ENCODE data around the gene AKAP9.

Gene AKAP9

GRCh38 chr7:92043098-92043497 lies 102.4 kb downstream of the AKAP9 start:
- H4K91ac ChIP-seq (ENCODE audit: low read depth, low read length): no peak overlapping the region
- H4K12ac ChIP-seq (ENCODE audit: low read depth, low read length): no peak overlapping the region
- H3K18ac ChIP-seq (ENCODE audit: low read length): no peak overlapping the region
- H3K27me3 ChIP-seq (ENCODE audit: insufficient read depth, low read length): no peaks in the 10 kb centered on the region
- no peak overlapping the region for H2AFZ ChIP-seq (ENCODE audit: insufficient read depth, low read length, poor library complexity)
- H2BK120ac ChIP-seq (ENCODE audit: insufficient read depth, low read length, poor library complexity): no peak overlapping the region
- H3K14ac ChIP-seq (ENCODE audit: low read length): no peak overlapping the region
- H4K8ac ChIP-seq (ENCODE audit: low read depth, low read length): no peak overlapping the region
- H3K79me1 ChIP-seq (ENCODE audit: low read length): no peaks in the 10 kb centered on the region
- H3K27ac ChIP-seq (ENCODE audit: low read depth, low read length): no peak overlapping the region
- no peak for DNase-seq
- H3K23ac ChIP-seq (ENCODE audit: low read length): no peak overlapping the region
- H2AK5ac ChIP-seq (ENCODE audit: low read length): no peak overlapping the region
- H3K4me1 ChIP-seq (ENCODE audit: control insufficient read depth in 1 of 2, insufficient read depth in 2 of 2, low read length in 2 of 2): no peaks in the 10 kb centered on the region
- H3K9ac ChIP-seq (ENCODE audit: low read length): no peak overlapping the region
- WGBS (ENCODE audit: extremely low coverage, insufficient coverage, insufficient read length): no CpG with 5 or more reads among the region's 2 CpGs
- no peak overlapping the region for H3K4ac ChIP-seq (ENCODE audit: low read depth, low read length)
- H2BK5ac ChIP-seq (ENCODE audit: low read depth, low read length, poor library complexity): no peak overlapping the region
- H3K4me3 ChIP-seq (ENCODE audit: low read depth, low read length): no peak overlapping the region
- H3K36me3 ChIP-seq (ENCODE audit: control insufficient read depth in 1 of 2, insufficient read depth in 2 of 2, low read length in 2 of 2): peaks cover 4 to 6% of the 10 kb centered on the region in 2 experiments
- no peaks in the 10 kb centered on the region for H3K79me2 ChIP-seq (ENCODE audit: control insufficient read depth, insufficient read depth, low read length, poor library complexity)
- no peak overlapping the region for H3K4me2 ChIP-seq (ENCODE audit: low read length)
- no peak overlapping the region for H2BK12ac ChIP-seq (ENCODE audit: low read length)
- H3K9me3 ChIP-seq (ENCODE audit: insufficient read depth, low read depth, low read length): no peaks in the 10 kb centered on the region

- Histone ChIP-seq H3K27ac (ENCODE audit: low read depth, low read length) (no peak overlapping the region), H3K23ac (ENCODE audit: low read length) (no peak overlapping the region), H4K91ac (ENCODE audit: low read depth, low read length) (no peak overlapping the region), H3K4me1 (ENCODE audit: control insufficient read depth in 1 of 2, insufficient read depth in 2 of 2, low read length in 2 of 2) (no peaks in the 10 kb centered on the region), H3K36me3 (ENCODE audit: control insufficient read depth in 1 of 2, insufficient read depth in 2 of 2, low read length in 2 of 2) (peaks cover 4 to 6% of the 10 kb centered on the region in 2 experiments), H3K4me2 (ENCODE audit: low read length) (no peak overlapping the region), H2BK5ac (ENCODE audit: low read depth, low read length, poor library complexity) (no peak overlapping the region), H3K79me2 (ENCODE audit: control insufficient read depth, insufficient read depth, low read length, poor library complexity) (no peaks in the 10 kb centered on the region), H3K9ac (ENCODE audit: low read length) (no peak overlapping the region), H2AFZ (ENCODE audit: insufficient read depth, low read length, poor library complexity) (no peak overlapping the region), H3K79me1 (ENCODE audit: low read length) (no peaks in the 10 kb centered on the region), H2BK12ac (ENCODE audit: low read length) (no peak overlapping the region), H3K14ac (ENCODE audit: low read length) (no peak overlapping the region), H3K4ac (ENCODE audit: low read depth, low read length) (no peak overlapping the region), H4K8ac (ENCODE audit: low read depth, low read length) (no peak overlapping the region), H3K27me3 (ENCODE audit: insufficient read depth, low read length) (no peaks in the 10 kb centered on the region), H3K4me3 (ENCODE audit: low read depth, low read length) (no peak overlapping the region), H4K12ac (ENCODE audit: low read depth, low read length) (no peak overlapping the region), H3K18ac (ENCODE audit: low read length) (no peak overlapping the region), H3K9me3 (ENCODE audit: insufficient read depth, low read depth, low read length) (no peaks in the 10 kb centered on the region), H2AK5ac (ENCODE audit: low read length) (no peak overlapping the region), H2BK120ac (ENCODE audit: insufficient read depth, low read length, poor library complexity) (no peak overlapping the region)
- no peak for DNase-seq
- WGBS (ENCODE audit: extremely low coverage, insufficient coverage, insufficient read length): no CpG with 5 or more reads among the region's 2 CpGs
Observed at GRCh38 chr7:92043637-92044036, 103.0 kb downstream of the AKAP9 start.

GRCh38 chr7:92044148-92044547 lies 103.5 kb downstream of the AKAP9 start:
- Histone ChIP-seq H3K4me1 (ENCODE audit: control insufficient read depth in 1 of 2, insufficient read depth in 2 of 2, low read length in 2 of 2) (no peaks in the 10 kb centered on the region), H3K9ac (ENCODE audit: low read length) (no peak overlapping the region), H3K4ac (ENCODE audit: low read depth, low read length) (no peak overlapping the region), H2BK5ac (ENCODE audit: low read depth, low read length, poor library complexity) (no peak overlapping the region), H3K4me2 (ENCODE audit: low read length) (no peak overlapping the region), H2AFZ (ENCODE audit: insufficient read depth, low read length, poor library complexity) (no peak overlapping the region), H3K23ac (ENCODE audit: low read length) (no peak overlapping the region), H3K79me2 (ENCODE audit: control insufficient read depth, insufficient read depth, low read length, poor library complexity) (no peaks in the 10 kb centered on the region), H4K91ac (ENCODE audit: low read depth, low read length) (no peak overlapping the region), H3K14ac (ENCODE audit: low read length) (no peak overlapping the region), H2BK120ac (ENCODE audit: insufficient read depth, low read length, poor library complexity) (no peak overlapping the region), H3K27me3 (ENCODE audit: insufficient read depth, low read length) (no peaks in the 10 kb centered on the region), H3K4me3 (ENCODE audit: low read depth, low read length) (no peak overlapping the region), H4K12ac (ENCODE audit: low read depth, low read length) (no peak overlapping the region), H4K8ac (ENCODE audit: low read depth, low read length) (no peak overlapping the region), H2BK12ac (ENCODE audit: low read length) (no peak overlapping the region), H2AK5ac (ENCODE audit: low read length) (no peak overlapping the region), H3K79me1 (ENCODE audit: low read length) (no peaks in the 10 kb centered on the region), H3K18ac (ENCODE audit: low read length) (no peak overlapping the region), H3K36me3 (ENCODE audit: control insufficient read depth in 1 of 2, insufficient read depth in 2 of 2, low read length in 2 of 2) (peaks cover 0 to 3% of the 10 kb centered on the region in 2 experiments), H3K9me3 (ENCODE audit: insufficient read depth, low read depth, low read length) (no peaks in the 10 kb centered on the region), H3K27ac (ENCODE audit: low read depth, low read length) (no peak overlapping the region)
- WGBS (ENCODE audit: extremely low coverage, insufficient coverage, insufficient read length): no CpG with 5 or more reads among the region's 3 CpGs
- DNase-seq: no peak

- Histone ChIP-seq H3K23ac (ENCODE audit: low read length) (no peak overlapping the region), H4K91ac (ENCODE audit: low read depth, low read length) (no peak overlapping the region), H3K79me2 (ENCODE audit: control insufficient read depth, insufficient read depth, low read length, poor library complexity) (no peaks in the 10 kb centered on the region), H3K4me2 (ENCODE audit: low read length) (no peak overlapping the region), H3K79me1 (ENCODE audit: low read length) (no peaks in the 10 kb centered on the region), H3K4me1 (ENCODE audit: control insufficient read depth in 1 of 2, insufficient read depth in 2 of 2, low read length in 2 of 2) (no peaks in the 10 kb centered on the region), H3K4ac (ENCODE audit: low read depth, low read length) (no peak overlapping the region), H3K36me3 (ENCODE audit: control insufficient read depth in 1 of 2, insufficient read depth in 2 of 2, low read length in 2 of 2) (peaks cover 0 to 3% of the 10 kb centered on the region in 2 experiments), H2BK5ac (ENCODE audit: low read depth, low read length, poor library complexity) (no peak overlapping the region), H3K18ac (ENCODE audit: low read length) (no peak overlapping the region), H3K9me3 (ENCODE audit: insufficient read depth, low read depth, low read length) (no peaks in the 10 kb centered on the region), H4K8ac (ENCODE audit: low read depth, low read length) (no peak overlapping the region), H3K27ac (ENCODE audit: low read depth, low read length) (no peak overlapping the region), H3K27me3 (ENCODE audit: insufficient read depth, low read length) (no peaks in the 10 kb centered on the region), H2BK120ac (ENCODE audit: insufficient read depth, low read length, poor library complexity) (no peak overlapping the region), H3K14ac (ENCODE audit: low read length) (no peak overlapping the region), H2AFZ (ENCODE audit: insufficient read depth, low read length, poor library complexity) (no peak overlapping the region), H3K9ac (ENCODE audit: low read length) (no peak overlapping the region), H2BK12ac (ENCODE audit: low read length) (no peak overlapping the region), H2AK5ac (ENCODE audit: low read length) (no peak overlapping the region), H3K4me3 (ENCODE audit: low read depth, low read length) (no peak overlapping the region), H4K12ac (ENCODE audit: low read depth, low read length) (no peak overlapping the region)
- WGBS (ENCODE audit: extremely low coverage, insufficient coverage, insufficient read length): no CpG with 5 or more reads among the region's 1 CpG
- no peak for DNase-seq
Observed at GRCh38 chr7:92044940-92045339, 104.3 kb downstream of the AKAP9 start.

All from trophoblast cell (in vitro differentiated cells and primary cell).